ENCODE data around the gene CDK13.

The CDK13 gene

DNA sequence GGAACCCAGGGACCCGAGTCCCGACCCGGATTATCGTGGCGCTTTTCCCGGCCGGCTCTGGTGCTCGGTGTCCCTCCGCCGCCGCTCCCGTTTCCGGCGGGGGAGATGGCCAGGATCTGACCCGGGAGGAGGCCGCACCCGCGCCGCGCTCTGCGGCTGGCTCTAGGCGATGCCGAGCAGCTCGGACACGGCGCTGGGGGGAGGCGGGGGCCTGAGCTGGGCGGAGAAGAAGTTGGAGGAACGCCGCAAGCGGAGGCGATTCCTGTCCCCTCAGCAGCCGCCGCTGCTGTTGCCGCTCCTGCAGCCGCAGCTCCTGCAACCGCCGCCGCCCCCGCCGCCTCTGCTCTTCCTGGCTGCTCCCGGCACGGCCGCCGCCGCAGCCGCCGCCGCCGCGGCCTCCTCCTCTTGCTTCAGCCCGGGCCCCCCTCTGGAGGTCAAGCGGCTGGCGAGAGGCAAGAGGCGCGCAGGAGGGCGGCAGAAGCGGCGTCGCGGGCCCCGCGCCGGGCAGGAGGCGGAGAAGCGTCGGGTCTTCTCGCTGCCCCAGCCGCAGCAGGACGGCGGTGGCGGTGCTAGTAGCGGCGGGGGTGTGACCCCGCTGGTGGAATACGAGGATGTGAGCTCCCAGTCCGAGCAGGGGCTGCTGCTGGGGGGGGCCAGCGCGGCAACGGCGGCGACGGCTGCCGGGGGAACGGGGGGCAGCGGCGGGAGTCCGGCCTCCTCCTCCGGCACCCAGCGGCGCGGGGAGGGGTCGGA, 593 bp downstream of the CDK13 start:
- DNase-seq, result peak; percentile 45

DNA sequence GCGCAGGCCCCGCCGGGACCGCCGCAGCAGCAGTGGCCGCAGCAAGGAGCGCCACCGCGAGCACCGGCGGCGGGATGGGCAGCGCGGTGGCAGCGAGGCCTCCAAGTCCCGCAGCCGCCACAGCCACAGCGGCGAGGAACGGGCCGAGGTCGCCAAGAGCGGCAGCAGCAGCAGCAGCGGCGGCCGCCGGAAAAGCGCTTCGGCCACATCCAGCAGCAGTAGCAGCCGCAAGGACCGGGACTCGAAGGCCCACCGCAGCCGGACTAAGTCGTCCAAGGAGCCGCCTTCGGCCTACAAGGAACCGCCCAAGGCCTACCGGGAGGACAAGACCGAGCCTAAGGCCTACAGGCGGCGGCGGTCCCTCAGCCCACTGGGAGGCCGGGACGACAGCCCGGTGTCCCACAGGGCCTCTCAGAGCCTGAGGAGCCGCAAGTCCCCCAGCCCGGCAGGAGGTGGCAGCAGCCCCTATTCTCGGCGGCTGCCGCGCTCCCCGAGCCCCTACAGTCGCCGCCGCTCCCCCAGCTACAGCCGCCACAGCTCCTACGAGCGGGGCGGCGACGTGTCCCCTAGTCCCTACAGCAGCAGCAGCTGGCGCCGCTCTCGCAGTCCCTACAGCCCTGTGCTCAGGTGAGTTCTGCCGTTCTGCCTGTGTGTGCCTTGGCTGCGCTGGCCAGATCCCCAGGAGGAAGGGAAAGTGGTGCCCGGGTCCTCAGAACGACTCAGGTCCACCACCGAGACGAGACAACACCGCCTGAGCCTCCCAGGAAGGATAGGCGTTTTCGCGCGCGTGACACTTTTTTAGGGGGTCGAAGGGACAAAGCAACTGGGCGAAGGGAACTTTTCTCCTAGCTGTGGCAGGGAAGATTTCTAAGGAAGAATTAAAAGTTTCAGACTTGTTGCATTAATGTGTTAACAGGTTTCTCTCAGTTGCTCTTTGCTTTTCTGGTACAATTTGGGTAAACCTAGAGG, 1.5 kb downstream of the CDK13 start:
- DNase-seq, result peak; percentile 70

DNA sequence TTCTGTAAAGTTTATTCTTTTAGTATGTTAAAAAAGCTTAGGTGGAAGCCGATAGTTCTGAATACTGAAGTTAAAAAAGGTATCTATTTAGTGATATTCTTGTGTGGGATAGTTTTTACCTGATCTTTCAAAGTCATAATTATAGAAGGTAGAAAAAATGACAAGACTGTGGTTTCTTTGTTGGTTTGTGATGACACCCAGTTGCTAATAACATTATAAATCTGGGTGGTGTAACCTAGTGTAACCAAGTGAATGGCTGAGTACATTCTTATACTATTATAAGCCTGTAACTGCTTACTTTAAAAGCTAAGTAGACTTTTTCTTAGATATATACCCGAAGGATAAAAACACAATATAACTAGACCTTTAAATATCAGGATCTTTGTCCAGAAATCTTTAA, 2.3 kb downstream of the CDK13 start:
- DNase-seq, result peak; percentile 62

DNA sequence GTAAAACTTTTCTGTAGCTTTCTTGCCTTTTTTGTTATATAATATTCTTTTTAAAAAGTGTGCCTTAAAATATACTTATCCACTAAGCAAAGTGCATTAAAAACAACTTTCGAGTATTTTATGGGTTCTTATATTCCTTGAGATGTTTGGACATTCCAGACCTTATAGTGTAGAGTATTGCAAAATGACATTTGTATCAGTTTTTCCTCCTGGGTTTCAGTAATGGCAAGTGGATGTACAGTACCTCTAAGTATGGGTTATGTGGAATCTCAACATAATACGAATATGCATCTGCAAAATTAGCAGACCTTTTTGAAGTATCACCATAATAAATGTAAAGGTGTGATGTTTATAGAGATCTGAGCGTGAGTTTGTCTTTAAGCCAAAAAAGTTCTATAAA, 2.7 kb downstream of the CDK13 start:
- no peak for DNase-seq

DNA sequence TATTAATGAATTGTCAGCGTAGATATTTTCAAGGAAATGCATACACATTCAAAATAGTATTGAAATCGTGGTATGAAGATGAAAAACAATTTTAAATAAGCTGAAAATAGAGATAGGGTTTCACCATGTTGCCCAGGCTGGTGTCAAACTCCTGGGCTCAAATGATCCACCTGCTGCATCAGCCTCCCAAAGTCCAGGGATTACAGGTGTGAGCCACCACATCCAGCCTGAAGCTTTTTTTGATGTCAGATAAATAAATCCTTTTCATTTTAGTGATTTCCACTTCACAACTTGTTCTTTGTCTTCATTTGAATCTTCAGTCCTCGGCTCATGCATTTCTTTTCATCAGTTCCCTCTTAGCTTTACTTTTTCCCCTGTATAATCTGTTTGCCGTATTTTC, 4.6 kb downstream of the CDK13 start:
- no peak for DNase-seq

DNA sequence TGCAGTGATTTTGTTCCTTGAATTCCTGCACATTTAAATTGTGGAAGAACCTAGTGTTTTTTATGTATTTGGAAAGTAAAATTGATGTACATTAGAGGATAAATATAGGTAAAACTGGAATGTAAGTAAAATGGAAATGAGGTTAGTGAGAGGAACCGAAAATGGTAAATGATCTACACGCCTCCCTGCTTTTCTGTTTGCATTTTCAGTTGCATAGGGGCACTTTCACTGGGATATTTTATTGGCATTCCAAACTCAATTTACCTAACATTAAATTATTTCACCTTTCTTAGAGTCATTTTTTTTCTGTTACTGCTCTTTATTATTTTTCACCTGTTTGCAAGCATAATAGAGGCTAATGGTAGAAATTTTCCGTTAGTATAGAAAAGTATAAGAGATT, 8.0 kb downstream of the CDK13 start:
- no peak for DNase-seq

DNA sequence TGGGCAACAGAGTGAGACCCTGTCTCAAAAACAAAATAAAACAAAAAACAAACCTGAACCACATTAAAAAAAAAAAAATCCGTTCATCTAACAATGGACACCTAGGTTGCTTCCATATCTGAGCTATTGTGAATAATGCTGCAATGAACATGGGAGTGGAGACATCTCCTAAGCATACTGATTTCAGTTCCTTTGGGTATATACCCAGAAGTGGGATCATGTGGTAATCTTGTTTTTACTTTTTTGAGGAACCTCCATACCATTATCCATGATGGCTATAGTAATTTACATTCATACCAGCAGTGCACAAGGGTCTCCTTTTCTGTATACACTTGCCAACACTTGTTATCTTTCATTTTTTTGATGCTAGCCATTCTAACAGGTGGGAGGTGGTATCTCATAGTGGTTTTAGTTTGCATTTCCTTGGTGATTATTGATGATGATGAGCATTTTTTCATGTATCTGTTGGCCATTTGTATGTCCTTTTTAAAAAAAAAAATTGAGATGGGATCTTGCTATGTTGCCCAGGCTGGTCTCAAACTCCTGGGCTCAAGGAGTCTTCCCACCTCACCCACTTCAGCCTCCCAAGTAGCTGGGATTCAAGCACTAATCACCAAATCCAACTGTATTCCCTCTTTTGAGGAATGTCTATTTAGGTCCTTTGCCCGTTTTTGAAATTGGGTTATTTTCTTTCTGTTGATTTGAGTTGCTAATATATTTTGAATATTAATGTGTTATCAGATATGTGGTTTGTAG, 17.5 kb downstream of the CDK13 start:
- DNase-seq, result no peak

DNA sequence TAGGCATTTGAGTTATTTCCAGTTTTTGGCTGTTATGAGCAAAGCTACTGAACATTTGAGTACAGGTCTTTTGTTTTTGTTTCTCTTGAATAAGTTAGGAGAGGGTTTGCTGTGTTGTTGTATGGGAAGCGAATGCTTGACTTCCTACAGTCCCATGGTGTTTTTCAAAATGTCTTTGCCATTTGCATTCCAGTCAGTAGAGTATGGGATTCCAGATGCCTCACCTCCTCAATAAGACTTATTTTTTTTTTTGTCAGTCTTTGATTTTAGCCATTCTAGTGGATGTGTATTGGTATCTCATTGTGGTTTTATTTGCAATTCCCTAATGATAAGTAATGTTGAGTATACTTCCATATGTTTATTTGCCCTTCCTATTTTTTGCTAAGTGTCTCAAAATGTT, 19.4 kb downstream of the CDK13 start:
- DNase-seq, result no peak

DNA sequence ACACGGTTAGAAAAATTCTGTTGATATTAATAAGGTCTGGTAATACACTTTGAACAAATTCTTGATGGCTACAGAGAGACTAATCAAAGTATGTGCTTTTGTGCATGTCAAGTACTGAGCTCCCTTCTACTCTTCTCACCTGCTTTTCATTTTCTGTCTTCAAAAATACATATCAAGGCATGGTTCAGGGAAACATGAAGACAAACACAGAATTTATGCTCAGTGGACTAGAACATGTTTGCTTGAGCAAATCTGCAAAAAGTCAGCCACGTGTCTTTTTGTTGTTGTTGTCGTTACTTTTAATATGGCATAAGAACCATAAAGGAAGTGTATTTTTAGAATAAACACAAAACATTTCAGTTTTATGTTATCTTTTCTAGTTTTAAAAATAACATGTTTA, 21.9 kb downstream of the CDK13 start:
- no peak for DNase-seq

DNA sequence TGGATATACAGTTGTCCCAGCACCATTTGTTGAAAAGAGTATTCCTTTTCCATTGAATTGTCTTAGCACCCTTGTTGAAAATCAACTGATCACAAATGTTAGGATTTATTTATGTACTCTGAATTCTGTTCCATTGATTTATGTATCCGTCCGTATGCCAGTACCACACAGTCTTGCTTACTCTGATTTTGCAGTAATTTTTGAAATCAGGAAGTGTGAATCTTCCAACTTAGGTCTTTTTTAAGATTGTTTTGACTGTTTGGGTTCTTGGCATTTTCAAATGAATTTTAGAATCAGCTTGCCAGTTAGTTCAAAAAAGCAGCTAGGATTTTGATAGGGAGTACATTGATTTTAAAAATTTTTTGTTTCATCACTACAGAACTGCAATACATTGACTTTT, 23.7 kb downstream of the CDK13 start:
- DNase-seq, result no peak

DNA sequence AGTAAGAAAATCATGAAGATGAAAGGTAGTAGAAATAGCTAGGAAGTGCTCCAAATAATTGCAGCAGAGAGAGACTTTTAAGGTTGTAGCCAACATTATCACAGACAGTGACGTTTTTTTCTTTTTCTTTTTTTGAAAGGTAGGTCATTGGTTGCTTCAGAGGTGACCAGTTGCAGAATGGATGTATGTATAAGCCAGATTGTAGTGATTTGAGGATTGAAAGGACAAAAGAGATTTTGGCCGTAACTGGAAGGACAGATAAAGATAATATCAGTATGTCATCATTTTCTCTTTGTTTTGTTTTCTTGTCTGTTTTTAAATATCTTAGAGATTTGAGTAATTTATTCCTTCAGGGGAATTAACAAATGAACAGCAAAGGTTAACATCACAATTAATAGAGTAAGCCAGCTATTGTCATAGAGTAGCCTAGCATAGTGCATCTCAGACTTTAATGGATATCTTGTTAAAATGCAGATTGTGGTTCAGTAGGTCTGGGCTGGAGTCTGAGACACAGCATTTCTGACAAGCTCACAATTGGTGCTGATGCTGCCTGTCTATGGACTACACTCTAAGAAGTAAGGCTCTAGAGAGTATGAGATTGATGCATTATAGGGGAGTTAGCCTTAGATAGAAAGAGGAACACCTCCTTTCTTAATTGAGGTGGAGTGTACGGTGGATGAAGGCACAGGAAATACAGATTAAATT, 28.3 kb downstream of the CDK13 start:
- DNase-seq, result no peak

DNA sequence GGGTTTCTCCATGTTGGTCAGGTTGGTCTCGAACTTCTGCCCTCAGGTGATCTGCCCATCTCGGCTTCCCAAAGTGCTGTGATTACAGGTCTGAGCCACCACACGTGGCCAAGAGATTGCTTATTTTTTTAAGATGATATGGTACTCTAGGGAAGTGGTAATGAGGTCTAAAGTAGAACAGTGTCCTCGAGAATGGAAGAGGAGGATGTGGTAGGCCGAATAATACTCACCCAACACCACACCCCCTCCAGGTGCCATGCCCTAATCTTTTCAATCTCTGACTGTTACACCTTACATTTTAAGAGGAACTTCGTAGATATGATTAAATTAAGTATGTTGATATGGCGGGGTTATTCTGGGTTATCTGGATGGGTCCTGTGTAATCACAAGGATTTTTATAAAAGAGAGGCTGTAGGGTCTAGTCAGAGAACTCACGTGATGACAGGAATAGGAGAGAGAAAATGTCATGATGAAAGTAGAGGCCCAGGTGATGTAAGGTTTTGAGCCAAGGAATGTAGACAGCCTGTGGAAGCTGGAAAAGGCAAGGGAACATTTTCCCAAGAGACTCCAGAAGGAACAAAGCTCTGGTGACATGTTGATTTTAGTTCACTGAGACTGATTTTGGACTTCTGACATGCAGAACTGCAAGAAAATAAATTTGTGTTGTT, 29.5 kb downstream of the CDK13 start:
- DNase-seq, result peak; percentile 64

DNA sequence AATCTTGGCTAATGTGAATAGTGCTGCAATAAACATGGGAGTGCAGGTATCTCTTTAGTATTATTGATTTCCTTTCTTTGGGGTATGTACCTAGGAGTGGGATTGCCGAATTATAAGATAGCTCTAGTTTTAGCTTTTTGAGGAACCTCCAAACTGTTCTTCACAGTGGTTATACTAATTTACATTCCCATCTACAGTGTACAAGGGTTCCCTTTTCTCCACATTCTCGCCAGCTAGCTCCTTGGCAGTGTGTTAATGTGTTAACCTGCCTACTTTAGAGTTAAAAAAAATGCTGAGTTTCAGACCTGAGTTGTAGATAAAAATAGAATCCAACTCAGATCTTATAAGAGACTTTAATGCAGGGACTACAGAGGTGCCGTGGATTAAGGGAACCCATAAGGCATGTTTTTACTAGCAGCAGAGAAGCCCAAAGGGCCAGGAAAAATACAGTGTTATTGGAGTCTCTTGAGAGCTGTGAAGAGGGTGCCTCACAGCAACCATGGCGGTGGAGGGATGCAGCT, 35.4 kb downstream of the CDK13 start:
- DNase-seq, result no peak

DNA sequence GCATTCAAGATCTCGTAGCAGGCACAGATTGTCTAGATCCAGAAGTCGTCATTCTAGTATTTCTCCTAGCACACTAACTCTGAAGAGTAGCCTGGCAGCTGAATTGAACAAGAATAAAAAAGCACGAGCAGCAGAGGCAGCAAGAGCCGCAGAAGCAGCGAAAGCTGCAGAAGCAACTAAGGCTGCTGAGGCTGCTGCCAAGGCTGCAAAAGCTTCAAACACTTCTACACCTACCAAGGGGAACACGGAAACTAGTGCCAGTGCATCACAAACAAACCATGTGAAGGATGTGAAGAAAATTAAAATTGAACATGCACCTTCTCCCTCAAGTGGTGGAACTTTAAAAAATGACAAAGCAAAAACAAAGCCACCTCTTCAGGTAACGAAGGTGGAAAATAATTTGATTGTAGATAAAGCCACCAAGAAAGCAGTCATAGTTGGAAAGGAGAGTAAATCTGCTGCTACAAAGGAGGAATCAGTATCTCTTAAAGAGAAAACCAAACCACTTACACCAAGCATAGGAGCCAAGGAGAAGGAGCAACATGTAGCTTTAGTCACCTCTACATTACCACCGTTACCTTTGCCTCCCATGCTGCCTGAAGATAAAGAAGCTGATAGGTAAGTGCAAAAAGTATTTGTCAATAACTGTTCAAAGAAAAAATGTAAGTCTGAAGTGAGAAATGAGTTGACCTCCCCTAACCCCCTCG, 37.7 kb downstream of the CDK13 start:
- peak; percentile 29 for DNase-seq

DNA sequence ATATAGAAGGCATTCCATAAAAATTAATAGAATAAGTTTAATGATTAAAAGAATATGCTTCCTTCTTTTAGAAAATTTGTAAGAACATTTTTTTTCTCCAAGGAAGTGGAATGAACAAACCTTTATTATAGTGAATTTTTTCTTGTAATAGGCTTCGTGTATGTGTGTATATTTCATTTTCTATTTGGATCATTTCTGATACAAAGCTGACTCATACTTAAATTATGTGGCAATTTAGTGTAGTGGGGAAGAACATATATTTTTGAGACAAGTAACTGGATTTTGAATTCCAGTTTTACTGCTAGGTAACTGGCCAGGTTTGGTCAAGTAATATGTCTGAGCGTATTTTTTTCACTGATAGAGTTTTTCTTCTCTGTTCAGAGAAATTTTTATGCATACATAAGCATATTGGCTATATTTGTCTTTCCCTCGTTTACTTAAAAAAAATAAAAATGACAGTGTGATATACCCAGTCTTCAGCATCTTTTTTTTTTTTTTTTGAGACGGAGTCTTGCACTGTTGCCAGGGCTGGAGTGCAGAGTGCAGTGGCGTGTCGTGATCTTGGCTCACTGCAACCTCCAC, 50.8 kb downstream of the CDK13 start:
- no peak for DNase-seq

DNA sequence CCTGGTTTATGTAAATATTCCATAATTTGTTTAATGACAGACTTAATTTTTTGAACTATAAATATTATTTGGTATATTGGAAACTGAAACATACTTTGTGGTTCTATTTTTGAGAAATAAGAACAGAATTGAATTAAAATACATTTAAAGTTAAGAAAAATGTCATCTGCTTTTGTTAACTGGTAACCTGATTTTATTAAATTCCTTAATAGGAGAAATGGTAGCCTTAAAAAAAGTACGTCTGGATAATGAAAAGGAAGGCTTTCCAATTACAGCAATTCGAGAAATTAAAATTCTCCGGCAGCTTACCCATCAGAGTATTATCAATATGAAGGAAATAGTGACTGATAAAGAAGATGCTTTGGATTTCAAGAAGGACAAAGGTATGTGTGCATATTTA, 51.6 kb downstream of the CDK13 start:
- no peak for DNase-seq

DNA sequence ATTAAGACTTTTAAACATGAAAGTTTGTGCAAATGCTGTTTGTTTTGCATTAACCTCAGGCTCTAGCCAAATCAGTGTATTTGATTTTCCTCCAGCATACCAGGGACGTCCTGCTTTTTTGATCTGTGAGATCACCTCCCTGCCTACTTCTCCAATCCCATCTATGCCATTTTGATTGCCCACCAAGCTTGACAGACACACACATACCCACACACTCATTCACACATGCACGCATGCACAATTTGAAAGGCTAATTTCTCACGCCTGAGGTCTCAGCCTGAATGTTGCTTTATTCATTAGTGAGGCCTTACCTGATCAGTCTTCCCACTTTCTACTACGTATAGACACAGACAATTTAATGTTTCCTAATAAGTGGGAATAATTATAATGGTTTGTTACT, 53.5 kb downstream of the CDK13 start:
- DNase-seq, result no peak

DNA sequence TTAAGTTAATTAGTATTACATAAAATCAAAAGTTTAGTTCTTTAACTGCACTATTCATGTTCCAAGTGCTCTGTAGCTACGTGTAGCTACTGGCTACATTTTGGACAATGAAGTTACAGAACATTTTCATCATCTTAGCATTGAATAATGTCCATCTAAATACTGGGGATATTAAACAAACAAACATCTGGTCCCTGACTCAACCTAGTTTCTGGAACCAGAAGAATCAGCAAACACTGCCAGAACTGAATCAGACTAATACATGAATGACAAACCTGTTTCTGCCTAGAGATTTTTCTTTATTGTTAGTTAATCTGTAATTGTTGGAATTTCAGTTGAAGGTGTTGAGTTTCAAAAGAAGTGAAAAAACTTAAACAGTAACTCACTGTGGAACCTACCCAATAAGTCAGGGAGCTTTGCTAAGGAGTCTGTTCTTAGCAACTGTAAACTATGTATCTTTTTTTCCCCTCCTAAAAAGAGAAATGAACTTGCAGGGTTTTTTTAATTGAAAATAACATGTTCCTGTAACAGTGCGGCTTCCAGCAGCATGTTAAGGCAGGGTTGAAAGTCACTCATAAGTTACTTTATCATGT, 58.3 kb downstream of the CDK13 start:
- DNase-seq, result no peak

DNA sequence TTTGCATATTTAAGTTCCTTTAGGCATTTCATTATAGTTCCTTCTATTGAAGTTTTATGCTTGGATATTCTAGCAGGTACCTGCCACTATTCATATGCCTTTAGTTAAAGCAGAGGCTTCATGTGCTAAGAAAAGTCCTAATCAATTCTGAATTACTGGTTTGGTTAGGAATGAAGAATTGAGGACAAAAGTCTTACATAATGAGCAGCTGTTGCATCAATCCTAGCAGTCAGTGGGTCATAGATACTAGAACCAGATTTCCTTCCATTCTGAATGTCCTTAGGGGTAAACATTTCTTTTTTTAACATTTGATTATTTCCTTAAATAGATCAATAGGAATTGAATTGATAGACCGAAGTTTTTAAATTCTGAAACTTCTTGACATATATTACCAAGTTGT, 59.2 kb downstream of the CDK13 start:
- DNase-seq, result no peak

DNA sequence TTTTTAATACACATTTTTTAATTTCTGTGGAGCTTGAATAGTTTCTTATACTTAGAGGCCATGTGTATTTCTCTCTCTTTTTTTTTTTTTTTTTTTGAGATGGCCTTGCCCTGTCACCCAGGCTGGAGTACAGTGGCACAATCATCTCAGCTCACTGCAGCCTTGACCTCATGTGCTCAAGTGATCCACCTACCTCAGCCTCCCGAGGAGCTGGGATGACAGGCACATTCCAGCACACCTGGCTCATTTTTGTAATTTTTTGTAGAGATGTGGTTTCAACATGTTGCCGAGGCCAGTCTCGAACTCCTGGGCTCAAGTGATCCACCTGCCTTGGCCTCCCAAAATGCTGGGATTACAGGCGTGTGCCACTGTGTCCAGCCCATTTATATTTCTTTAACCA, 64.3 kb downstream of the CDK13 start:
- DNase-seq, result no peak

All from CD4-positive, alpha-beta T cell treated with Interleukin-17A for 1 hour (primary cell).